Diencephalon (tissue), 1 donor: ENCODE measurements around the gene ATP6V1B1. TPM values are rescaled to one million over a fixed set of nuclear protein-coding genes. Genes with fewer than 3 reads are reported as not detected.

Source experiments
- small RNA-seq: library from RNA; depleted of rRNA; stranded (forward); fragments of <200 nt; gene quantifications from one replicate; pipeline ENCODE3, GENCODE V24; 2014
- total RNA-seq: library from RNA; depleted of rRNA; stranded (reverse); fragments of >200 nt; gene quantifications from one replicate; pipeline ENCODE4 v1.2.3, GENCODE V29; 2014

ATP6V1B1 gene
- not detected for total RNA-seq

DNA sequence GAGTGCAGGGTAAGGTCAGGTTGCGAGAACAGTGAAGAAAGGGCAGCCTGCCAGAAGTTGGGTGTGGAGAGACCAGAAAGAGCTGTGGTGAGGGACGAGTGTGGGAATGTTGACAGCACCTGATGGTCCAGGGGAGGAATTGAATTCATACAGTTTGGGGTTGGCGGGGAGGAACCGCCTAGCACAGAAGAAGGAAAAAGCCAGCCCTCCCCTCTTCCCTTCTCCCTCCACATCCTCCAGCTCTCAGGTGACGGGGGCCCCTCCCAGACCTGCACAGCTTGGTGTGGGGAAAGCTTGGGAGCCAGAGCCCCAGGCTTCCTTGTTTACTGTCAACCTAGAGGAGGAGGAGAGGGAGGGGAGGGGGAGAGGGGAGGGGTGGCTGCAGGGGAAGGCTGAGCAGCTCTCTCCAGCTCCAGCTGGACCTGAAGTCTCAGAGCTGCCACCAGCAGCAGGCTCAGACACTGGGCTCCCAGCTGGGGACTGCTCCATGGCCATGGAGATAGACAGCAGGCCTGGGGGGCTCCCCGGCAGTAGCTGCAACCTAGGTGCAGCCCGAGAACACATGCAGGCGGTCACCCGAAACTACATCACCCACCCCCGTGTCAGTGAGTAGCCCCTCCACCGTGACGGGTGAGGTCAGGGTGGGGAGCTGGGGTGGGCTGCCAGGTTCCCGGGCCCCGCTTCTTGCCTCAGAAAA lies at the start of gene ATP6V1B1:
Gene ATP6V1B1, plus strand, starts transcription at position 433 of the 697 bp plus-strand sequence. Its CDS starts 55 bp downstream, at position 488.

DNA sequence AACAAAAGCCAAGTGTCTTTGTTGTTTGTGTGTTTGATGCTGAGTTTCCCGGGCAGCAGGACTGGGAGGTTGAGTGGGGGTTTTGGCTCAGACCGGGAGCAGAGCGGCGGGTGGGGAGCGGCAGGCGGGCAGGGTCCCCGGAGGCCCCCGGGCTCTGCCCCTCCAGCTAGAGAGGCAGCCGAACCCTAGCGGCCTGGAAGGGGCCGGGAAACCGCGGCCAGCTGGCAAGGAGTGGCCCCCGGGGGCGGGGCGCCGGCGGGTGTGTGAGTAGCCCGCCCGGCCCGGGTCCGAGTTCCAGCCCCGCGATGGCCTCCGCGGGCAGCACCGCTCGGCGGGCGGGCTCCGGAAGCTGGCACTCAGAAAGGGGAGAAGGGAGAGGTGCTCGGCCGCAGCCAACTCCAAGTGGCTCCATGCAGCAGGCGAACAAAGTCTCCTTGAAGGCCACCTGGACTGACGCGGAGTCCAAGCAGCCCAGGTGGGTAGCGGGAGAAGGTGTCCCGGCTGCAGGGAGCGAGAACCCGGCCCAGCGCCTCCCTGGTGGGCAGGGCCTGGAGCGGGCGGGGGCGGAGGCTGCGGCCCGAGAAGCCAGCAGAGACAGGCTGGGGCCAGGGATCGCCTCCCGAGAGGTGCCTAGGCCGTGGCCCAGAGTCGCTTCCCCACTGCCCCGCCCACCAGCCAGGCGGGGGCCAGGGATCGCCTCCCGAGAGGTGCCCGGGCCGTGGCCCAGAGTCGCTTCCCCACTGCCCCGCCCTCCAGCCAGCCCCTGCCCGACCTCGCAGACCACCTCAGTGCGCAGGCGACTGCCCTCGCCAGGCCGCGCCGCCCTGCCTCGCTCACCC lies 42.9 kb downstream of the ATP6V1B1 start, which contains the start of gene ANKRD53:
Gene ANKRD53, plus strand, starts transcription at position 290 of the 839 bp plus-strand sequence. Its CDS starts 16 bp downstream, at position 306.

DNA sequence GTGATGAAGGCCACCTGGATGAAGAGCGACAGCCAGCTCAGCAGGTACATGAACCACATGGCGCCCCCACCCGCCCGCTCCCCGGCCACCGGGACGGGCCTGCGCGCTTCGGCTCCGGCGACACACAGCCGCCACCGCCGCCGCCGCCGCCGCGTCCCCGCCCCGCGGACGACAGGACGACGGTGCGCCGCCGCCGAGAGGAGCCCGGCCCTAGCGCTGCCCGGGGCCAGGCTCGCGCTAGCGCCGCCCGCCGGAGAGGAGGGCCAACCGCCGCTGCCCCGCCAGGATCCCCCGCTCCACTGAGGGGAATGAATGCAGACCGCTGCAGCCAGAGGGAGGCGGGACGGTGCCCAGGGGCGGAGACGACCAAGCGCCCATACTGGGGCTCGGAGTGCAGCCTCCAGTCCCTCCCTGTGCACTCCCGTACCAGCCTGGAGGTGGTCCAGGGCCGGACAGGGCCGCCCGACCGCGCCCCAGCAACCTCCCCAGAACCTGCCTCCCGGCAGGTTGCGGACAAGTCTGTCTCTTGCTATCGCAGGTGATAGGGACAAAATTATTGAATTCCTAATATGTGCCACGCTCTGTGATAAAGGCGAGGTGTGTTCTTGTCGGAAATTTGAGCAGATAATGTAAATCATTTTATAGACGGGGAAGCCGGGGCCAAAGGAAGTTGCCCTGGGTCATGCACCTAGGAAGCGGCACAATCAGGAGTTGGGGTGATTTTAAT lies 59.2 kb downstream of the ATP6V1B1 start, which contains the start of gene TEX261:
Gene TEX261, minus strand, starts transcription at position 175 of the 727 bp plus-strand sequence. Its CDS starts 116 bp downstream, at position 59.

Small RNAs within 50 kb of the gene (small RNA-seq; reads per million reads assigned to genes)
- gene RF02272 (not detected), gene RN7SL160P (not detected)

Other genes starting within 250 kb of the ATP6V1B1 start
- 236 TPM for gene ADD2, start 167.7 kb upstream of the ATP6V1B1 start, total RNA-seq
- not detected for gene FIGLA, start 145.3 kb upstream of the ATP6V1B1 start, total RNA-seq
- not detected for gene CLEC4F, start 115.3 kb upstream of the ATP6V1B1 start, total RNA-seq
- gene CD207, start 100.1 kb upstream of the ATP6V1B1 start, total RNA-seq: not detected
- 0.69 TPM for gene VAX2, start 35.3 kb upstream of the ATP6V1B1 start, total RNA-seq
- gene ANKRD53, start 42.7 kb downstream of the ATP6V1B1 start, total RNA-seq: 0.92 TPM
- 19.6 TPM for gene TEX261, start 59.0 kb downstream of the ATP6V1B1 start, total RNA-seq
- gene NAGK, start 132.7 kb downstream of the ATP6V1B1 start, total RNA-seq: 49.1 TPM
- 9.0 TPM for gene MCEE, start 194.3 kb downstream of the ATP6V1B1 start, total RNA-seq
- gene MPHOSPH10, start 194.7 kb downstream of the ATP6V1B1 start, total RNA-seq: 27.7 TPM